H1 (cell line): Measurements from ENCODE around the gene ZNF618. TPM values are rescaled to one million over a fixed set of nuclear protein-coding genes. Genes with fewer than 3 reads are reported as not detected.

Experiments
- CTCF ChIA-PET: fragments of 300-600 bp; sonication (Branson Sonifier 250); formaldehyde crosslinking; loops from one replicate; lab custom pipeline; 2021; ENCODE audit not compliant: partially characterized antibody; lab: Charles Lee
- POLR2A ChIA-PET: fragments of 300-600 bp; sonication (Branson Sonifier 250); formaldehyde crosslinking; loops from one replicate; lab custom pipeline; 2021; ENCODE audit warnings: inconsistent platforms; ENCODE audit not compliant: partially characterized antibody; lab: Charles Lee
- DNase-seq, 2 experiments: peaks; one replicate each; pipeline versions ENCODE4 v3.0.0 to v3.0.0-alpha.2; 2010 to 2022; ENCODE audit warnings: low spot score in 2 of 2, low read depth in 1 of 2, mixed read lengths in 1 of 2
- FAIRE-seq: peaks from 2 replicates; lab custom pipeline; 2011; peaks lifted over from hg19 to GRCh38; lab: Jason Lieb, UNC
- H2AFZ ChIP-seq: 2 replicates; pipeline ENCODE4 v1.8.1; 2012; ENCODE audit warnings: low read length, inconsistent platforms
- H2AK5ac ChIP-seq: 2 replicates; pipeline ENCODE4 v1.6.1; 2013; ENCODE audit warnings: low read depth, low read length
- H2BK120ac ChIP-seq: replicated peaks from 2 replicates; pipeline ENCODE3; 2013; ENCODE audit warnings: low read depth, low read length, inconsistent platforms
- H2BK12ac ChIP-seq: 2 replicates; pipeline ENCODE4 v1.6.1; 2013; ENCODE audit warnings: low read depth, low read length
- H2BK15ac ChIP-seq: 2 replicates; pipeline ENCODE4 v1.6.1; 2013; ENCODE audit warnings: low read length
- H2BK20ac ChIP-seq: 2 replicates; pipeline ENCODE4 v1.6.1; 2013; ENCODE audit warnings: low read length
- H2BK5ac ChIP-seq: 2 replicates; pipeline ENCODE4 v1.6.1; 2013; ENCODE audit warnings: low read depth, low read length
- H3K14ac ChIP-seq: 2 replicates; pipeline ENCODE4 v1.6.1; 2013; ENCODE audit warnings: inconsistent platforms; ENCODE audit not compliant: insufficient read length
- H3K18ac ChIP-seq: 2 replicates; pipeline ENCODE4 v1.6.1; 2013; ENCODE audit warnings: low read length; ENCODE audit errors: extremely low read depth
- H3K23ac ChIP-seq: 2 replicates; pipeline ENCODE4 v1.6.1; 2013; ENCODE audit warnings: inconsistent platforms; ENCODE audit not compliant: insufficient read length
- H3K23me2 ChIP-seq: 2 replicates; pipeline ENCODE4 v1.6.1; 2013; ENCODE audit warnings: low read depth, low read length
- H3K27ac ChIP-seq: 2 replicates; pipeline ENCODE4 v1.6.1; 2011; ENCODE audit warnings: low read depth, low read length, inconsistent platforms
- H3K27me3 ChIP-seq, 4 experiments: replicated peaks in 1 of 4; 1 replicate in 1 of 4; 2 replicates in 3 of 4; pipeline versions ENCODE4 v1.6.1 to v1.8.1; 2011 to 2013; ENCODE audit warnings: low read length in 3 of 4, mild to moderate bottlenecking in 3 of 4, inconsistent platforms in 2 of 4, mixed read lengths in 2 of 4, moderate library complexity in 1 of 4; ENCODE audit not compliant: control insufficient read depth in 3 of 4, insufficient read depth in 3 of 4; ENCODE audit errors: extremely low read depth in 1 of 4
- H3K36me3 ChIP-seq, 4 experiments: 2 replicates each; pipeline versions ENCODE4 v1.6.1 to v1.8.1; 2011 to 2013; ENCODE audit warnings: mild to moderate bottlenecking in 4 of 4, low read length in 3 of 4, moderate library complexity in 2 of 4, control low read depth in 1 of 4, inconsistent platforms in 1 of 4; ENCODE audit not compliant: insufficient read depth in 4 of 4, control insufficient read depth in 2 of 4
- H3K4ac ChIP-seq: replicated peaks from 2 replicates; pipeline ENCODE3; 2013; ENCODE audit warnings: low read length, low read depth, mixed read lengths, inconsistent platforms; ENCODE audit not compliant: insufficient read length
- H3K4me1 ChIP-seq, 4 experiments: replicated peaks in 1 of 4; 1 replicate in 1 of 4; 2 replicates in 3 of 4; pipeline versions ENCODE4 v1.6.1 to v1.8.1; 2011 to 2013; ENCODE audit warnings: low read length in 3 of 4, inconsistent platforms in 2 of 4, mixed read lengths in 1 of 4; ENCODE audit not compliant: insufficient read depth in 4 of 4, control insufficient read depth in 3 of 4
- H3K4me2 ChIP-seq, 2 experiments: 2 replicates each; pipeline versions ENCODE4 v1.6.1 to v1.8.1; 2011 to 2013; ENCODE audit warnings: low read depth in 2 of 2, low read length in 2 of 2, control low read depth in 1 of 2, inconsistent platforms in 1 of 2, mild to moderate bottlenecking in 1 of 2; ENCODE audit not compliant: insufficient read depth in 1 of 2
- H3K4me3 ChIP-seq, 4 experiments: fragments of 200-600, 300-600 bp in 1 of 4; sonication (generic), shearing (Covaris generic), sonication (Bioruptor Twin) in 1 of 4; 2 replicates each; pipeline versions ENCODE4 v1.5.1 to v1.8.1; 2011 to 2016; ENCODE audit warnings: low read length in 4 of 4, low read depth in 3 of 4, control low read depth in 2 of 4, inconsistent platforms in 2 of 4, mild to moderate bottlenecking in 2 of 4, mixed read lengths in 1 of 4, moderate library complexity in 1 of 4; ENCODE audit not compliant: insufficient read depth in 2 of 4; ENCODE audit errors: extremely low read depth in 1 of 4
- H3K56ac ChIP-seq: replicated peaks from 2 replicates; pipeline ENCODE3; 2013; ENCODE audit warnings: low read depth, mild to moderate bottlenecking, mixed read lengths, low read length, inconsistent platforms; ENCODE audit not compliant: insufficient read length
- H3K79me1 ChIP-seq: 2 replicates; pipeline ENCODE4 v1.6.1; 2013; ENCODE audit warnings: low read depth, low read length, control low read depth
- H3K79me2 ChIP-seq, 2 experiments: 2 replicates each; pipeline versions ENCODE4 v1.6.1 to v1.8.1; 2012 to 2013; ENCODE audit warnings: low read length in 2 of 2, mild to moderate bottlenecking in 2 of 2, inconsistent platforms in 1 of 2; ENCODE audit not compliant: insufficient read depth in 2 of 2, control insufficient read depth in 1 of 2
- H3K9ac ChIP-seq, 4 experiments: replicated peaks in 1 of 4; 1 replicate in 1 of 4; 2 replicates in 3 of 4; pipeline versions ENCODE4 v1.6.1 to v1.8.1; 2011 to 2013; ENCODE audit warnings: low read depth in 3 of 4, low read length in 3 of 4, control low read depth in 2 of 4, mild to moderate bottlenecking in 2 of 4, moderate library complexity in 2 of 4, inconsistent platforms in 1 of 4; ENCODE audit errors: extremely low read depth in 1 of 4
- H3K9me3 ChIP-seq, 2 experiments: 2 replicates each; pipeline versions ENCODE4 v1.6.1 to v1.8.1; 2012 to 2013; ENCODE audit warnings: mild to moderate bottlenecking in 2 of 2, moderate library complexity in 2 of 2, control low read depth in 1 of 2, inconsistent platforms in 1 of 2, low read depth in 1 of 2, low read length in 1 of 2, mixed read lengths in 1 of 2; ENCODE audit not compliant: insufficient read depth in 2 of 2
- H4K20me1 ChIP-seq, 2 experiments: replicated peaks in 1 of 2; 2 replicates each; pipeline versions ENCODE3 to v1.8.1; 2011 to 2013; ENCODE audit warnings: inconsistent platforms in 2 of 2, low read length in 2 of 2, mild to moderate bottlenecking in 1 of 2; ENCODE audit not compliant: insufficient read depth in 2 of 2, control insufficient read depth in 1 of 2
- H4K5ac ChIP-seq: 2 replicates; pipeline ENCODE4 v1.6.1; 2013; ENCODE audit warnings: low read length, low read depth, mixed read lengths, inconsistent platforms; ENCODE audit not compliant: insufficient read length
- H4K8ac ChIP-seq: 2 replicates; pipeline ENCODE4 v1.8.0; 2013; ENCODE audit warnings: mild to moderate bottlenecking, moderate library complexity, low read length, inconsistent platforms; ENCODE audit not compliant: insufficient read depth; ENCODE audit errors: extremely low read depth
- H4K91ac ChIP-seq: replicated peaks from 2 replicates; pipeline ENCODE3; 2013; ENCODE audit warnings: low read length, mixed read lengths, inconsistent platforms; ENCODE audit not compliant: insufficient read length
- BRCA1 ChIP-seq: IDR thresholded peaks from 2 replicates; pipeline ENCODE4 v1.6.1; 2012; ENCODE audit warnings: low read depth, low read length, improper control_type of control experiment
- CREB1 ChIP-seq: IDR thresholded peaks from 2 replicates; pipeline ENCODE4 v1.6.1; 2012; ENCODE audit warnings: inconsistent platforms
- CTBP2 ChIP-seq: IDR thresholded peaks from 2 replicates; pipeline ENCODE4 v1.7.0; 2011; ENCODE audit warnings: borderline replicate concordance, mild to moderate bottlenecking, moderate library complexity, mixed read lengths, low read length; ENCODE audit not compliant: insufficient read depth, insufficient read length
- FOSL1 ChIP-seq: IDR thresholded peaks from 2 replicates; pipeline ENCODE4 v1.6.1; 2011; ENCODE audit warnings: mild to moderate bottlenecking, low read depth, low read length, moderate library complexity; ENCODE audit not compliant: insufficient read depth
- JUN ChIP-seq: IDR thresholded peaks from 2 replicates; pipeline ENCODE4 v1.6.1; 2011; ENCODE audit warnings: low read depth, mild to moderate bottlenecking, improper control_type of control experiment, low read length
- RNF2 ChIP-seq: fragments of 200-900, 300-1000 bp; sonication (generic); IDR thresholded peaks from 2 replicates; pipeline ENCODE4 v1.7.1; 2016; ENCODE audit warnings: borderline replicate concordance, low read depth, mild to moderate bottlenecking, antibody characterized with exemption, low read length; ENCODE audit not compliant: poor library complexity, severe bottlenecking; ENCODE audit errors: missing control alignments
- SP2 ChIP-seq: IDR thresholded peaks from 2 replicates; pipeline ENCODE4 v1.6.1; 2012; ENCODE audit warnings: mild to moderate bottlenecking, low read length, inconsistent platforms
- TAF7 ChIP-seq: optimal IDR thresholded peaks from 2 replicates; pipeline ENCODE3; 2011; ENCODE audit warnings: low read depth, mild to moderate bottlenecking, inconsistent platforms, low read length, moderate library complexity, borderline replicate concordance
- WGBS, 2 experiments: shearing (Covaris generic) in 1 of 2; methylation state at CpG; one replicate each; pipeline versions ENCODE4 v1.1.6 to v1.1.7; 2013 to 2015; ENCODE audit warnings: low lambda C conversion rate in 2 of 2, mixed read lengths in 2 of 2, inconsistent platforms in 1 of 2, low coverage in 1 of 2, missing lambda C conversion rate in 1 of 2; ENCODE audit not compliant: insufficient replicate concordance in 2 of 2, insufficient coverage in 1 of 2, insufficient read length in 1 of 2; ENCODE audit errors: extremely low coverage in 1 of 2, missing lambda C conversion rate in 1 of 2; 5-methylcytosine and 5-hydroxymethylcytosine counted together
- polyA plus RNA-seq, 7 experiments: library from polyadenylated mRNA; depleted of rRNA in 3 of 7; stranded (reverse) in 5 of 7; unstranded in 2 of 7; fragments of >200 nt in 5 of 7; fragments of 200-250 nt in 2 of 7; gene quantifications; 1 replicate in 5 of 7; 2 replicates in 1 of 7; 4 replicates in 1 of 7; pipeline versions ENCODE4 v1.2.1 to v1.2.3, GENCODE V29; 2011 to 2013; ENCODE audit warnings: missing spikeins in 2 of 7, mixed read lengths in 2 of 7
- total RNA-seq: library from RNA; stranded (reverse); fragmentation: NEBNext Ultra II Directional; extraction: Animal tissue kit (Norgen Biotek cat#: 25700); gene quantifications from 2 replicates; pipeline ENCODE4 v1.2.1, GENCODE V29; 2021
- TF ChIP-seq, protein P1 (sequence below), 3 experiments: IDR thresholded peaks; 1 replicate in 2 of 3; 2 replicates in 1 of 3; pipeline versions ENCODE4 v1.5.1 to v1.6.1; 2011; ENCODE audit warnings: low read length in 3 of 3, mild to moderate bottlenecking in 3 of 3, inconsistent platforms in 2 of 3, low read depth in 1 of 3, moderate library complexity in 1 of 3; ENCODE audit not compliant: insufficient read depth in 1 of 3; ENCODE audit errors: control extremely low read depth in 1 of 3

The ZNF618 gene
- total and polyA plus RNA-seq, 2 of the 8 experiments (the other 6 are each of a cell fraction or from before 2014, with no cell fraction given): 9.6 to 28.5 TPM

DNA sequence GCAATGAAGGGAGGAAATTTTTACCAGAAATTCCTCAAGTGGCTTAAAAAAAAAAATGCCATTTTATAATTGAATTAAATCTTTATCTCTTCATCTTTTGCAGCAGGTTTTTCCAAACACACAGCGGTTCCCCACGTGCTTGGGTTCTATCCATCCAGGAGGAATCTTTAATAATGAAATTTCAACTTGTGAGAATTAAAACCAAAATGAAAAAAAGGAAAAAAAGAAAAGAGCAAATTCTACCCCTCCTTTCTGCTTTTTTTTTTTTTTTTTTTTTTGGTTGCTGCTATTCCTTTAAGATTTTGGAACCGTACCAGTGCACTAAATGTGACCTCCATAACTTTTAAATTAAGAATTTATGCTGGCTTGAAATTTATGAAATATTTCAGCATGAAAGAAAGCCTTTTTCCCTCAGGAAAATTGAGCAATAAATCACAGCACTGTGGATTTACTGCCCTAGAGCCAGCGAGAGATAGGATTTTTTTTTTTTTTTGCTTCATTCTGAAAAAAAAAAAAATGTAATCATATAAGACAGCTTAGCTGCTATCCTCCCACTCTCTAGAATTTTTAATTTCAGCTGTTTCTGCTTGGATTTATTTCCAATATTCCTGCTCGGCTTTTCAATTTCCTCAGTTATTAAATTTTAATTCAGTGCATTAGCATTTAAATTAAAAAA is 88.5 kb downstream of the ZNF618 start:
- Histone ChIP-seq H3K14ac (no peak overlapping the region), H2BK120ac (no peak overlapping the region), H2BK20ac (no peak overlapping the region), H4K8ac (no peak overlapping the region), H3K27ac (no peak overlapping the region), H2BK5ac (no peak overlapping the region), H3K23me2 (no peaks in the 10 kb centered on the region), H4K91ac (no peak overlapping the region), H2BK12ac (no peak overlapping the region), H3K79me2 (no peaks in the 10 kb centered on the region), H3K4me2 (no peak overlapping the region), H3K36me3 (peaks cover 0 to 4% (median 0%) of the 10 kb centered on the region in 4 experiments; a peak in 1 of 8 replicates), H3K4me3 (no peak overlapping the region), H3K9ac (no peak overlapping the region), H3K4ac (no peak overlapping the region), H2AFZ (no peak overlapping the region), H3K4me1 (peaks cover 0 to 3% (median 0%) of the 10 kb centered on the region in 4 experiments; a peak in 2 of 7 replicates), H3K18ac (no peak overlapping the region), H4K20me1 (no peaks in the 10 kb centered on the region), H3K23ac (no peak overlapping the region), H2AK5ac (no peak overlapping the region), H4K5ac (no peak overlapping the region), H2BK15ac (no peak overlapping the region), H3K56ac (no peak overlapping the region), H3K79me1 (no peaks in the 10 kb centered on the region; the same call in 1 of the 2 replicates), H3K9me3 (peaks cover 0 to 7% of the 10 kb centered on the region in 2 experiments; a peak in 1 of 4 replicates), H3K27me3 (no peaks in the 10 kb centered on the region)
- POLR2A ChIA-PET: interaction anchor here (1.8 kb wide), 1 partner anchor 9 kb away, joined by 3 read pairs; no protein-coding TSS in a partner anchor
- DNase-seq: no peak
- CTCF ChIA-PET: interaction anchor here (0.6 to 6.1 kb wide), 18 partner anchors 9 to 232 kb away, joined by 3 to 55 read pairs (median 4); no protein-coding TSS in a partner anchor
- no peak for TF ChIP-seq FOSL1
- no peak for TF ChIP-seq CREB1
- no peak for TF ChIP-seq SP2
- TF ChIP-seq CTBP2: no peak
- TF ChIP-seq, protein P1, sequence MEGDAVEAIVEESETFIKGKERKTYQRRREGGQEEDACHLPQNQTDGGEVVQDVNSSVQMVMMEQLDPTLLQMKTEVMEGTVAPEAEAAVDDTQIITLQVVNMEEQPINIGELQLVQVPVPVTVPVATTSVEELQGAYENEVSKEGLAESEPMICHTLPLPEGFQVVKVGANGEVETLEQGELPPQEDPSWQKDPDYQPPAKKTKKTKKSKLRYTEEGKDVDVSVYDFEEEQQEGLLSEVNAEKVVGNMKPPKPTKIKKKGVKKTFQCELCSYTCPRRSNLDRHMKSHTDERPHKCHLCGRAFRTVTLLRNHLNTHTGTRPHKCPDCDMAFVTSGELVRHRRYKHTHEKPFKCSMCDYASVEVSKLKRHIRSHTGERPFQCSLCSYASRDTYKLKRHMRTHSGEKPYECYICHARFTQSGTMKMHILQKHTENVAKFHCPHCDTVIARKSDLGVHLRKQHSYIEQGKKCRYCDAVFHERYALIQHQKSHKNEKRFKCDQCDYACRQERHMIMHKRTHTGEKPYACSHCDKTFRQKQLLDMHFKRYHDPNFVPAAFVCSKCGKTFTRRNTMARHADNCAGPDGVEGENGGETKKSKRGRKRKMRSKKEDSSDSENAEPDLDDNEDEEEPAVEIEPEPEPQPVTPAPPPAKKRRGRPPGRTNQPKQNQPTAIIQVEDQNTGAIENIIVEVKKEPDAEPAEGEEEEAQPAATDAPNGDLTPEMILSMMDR (IDR thresholded peaks at IDR 0.05; ENCODE audit: control extremely low read depth in 1 of 3, insufficient read depth in 1 of 3, low read depth in 1 of 3, low read length in 3 of 3): no peak
- TF ChIP-seq BRCA1: no peak
- TF ChIP-seq TAF7: no peak
- no peak for TF ChIP-seq RNF2
- TF ChIP-seq JUN: no peak
- WGBS, 2 experiments: 93% methylated on average over 5 of the region's 5 CpGs; no CpG with 5 or more reads in 1 of the 2 experiments
- no peak for FAIRE-seq
